ENCODE results near the gene ACACB.

Gene ACACB

DNA sequence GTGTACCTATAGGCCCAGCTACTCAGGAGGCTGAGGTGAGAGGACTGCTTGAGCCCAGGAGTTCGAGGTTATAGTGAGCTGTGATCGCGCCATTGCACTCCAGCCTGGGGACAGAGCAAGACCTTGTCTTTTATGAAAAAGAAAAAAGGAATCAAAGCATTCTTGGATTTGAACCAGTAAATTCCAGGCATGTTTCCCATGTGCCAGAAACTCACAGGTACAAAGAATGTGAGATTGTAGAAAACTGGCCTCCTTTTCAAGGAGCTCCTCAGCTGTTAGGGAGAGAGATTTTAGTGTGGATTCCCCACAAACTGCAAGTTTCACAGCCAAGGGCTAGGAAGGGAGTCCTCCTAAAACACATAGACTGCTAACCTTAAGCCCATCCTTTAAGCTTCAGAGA lies 97.7 kb downstream of the ACACB start:
- no peak for DNase-seq (ENCODE audit: low read depth in 2 of 2)

DNA sequence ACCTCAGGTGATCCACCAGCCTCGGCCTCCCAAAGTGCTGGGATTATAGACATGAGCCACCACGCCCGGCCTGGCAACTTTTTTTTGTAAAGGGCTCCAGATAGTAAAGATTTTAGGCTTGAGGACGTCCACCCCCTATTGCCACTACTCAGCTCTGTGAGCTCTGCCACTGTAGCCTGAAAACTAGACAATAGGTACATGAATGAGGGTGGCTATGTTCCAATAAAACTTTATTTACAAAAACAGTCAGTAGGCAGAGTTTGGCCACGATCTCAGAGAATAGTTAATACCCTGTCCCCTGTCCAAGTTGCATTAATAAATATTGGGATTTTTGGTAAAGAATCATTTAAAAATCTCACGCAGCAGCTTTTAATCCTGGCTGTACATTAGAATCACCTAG lies 102.6 kb downstream of the ACACB start:
- DNase-seq (ENCODE audit: low read depth in 2 of 2), result no peak

DNA sequence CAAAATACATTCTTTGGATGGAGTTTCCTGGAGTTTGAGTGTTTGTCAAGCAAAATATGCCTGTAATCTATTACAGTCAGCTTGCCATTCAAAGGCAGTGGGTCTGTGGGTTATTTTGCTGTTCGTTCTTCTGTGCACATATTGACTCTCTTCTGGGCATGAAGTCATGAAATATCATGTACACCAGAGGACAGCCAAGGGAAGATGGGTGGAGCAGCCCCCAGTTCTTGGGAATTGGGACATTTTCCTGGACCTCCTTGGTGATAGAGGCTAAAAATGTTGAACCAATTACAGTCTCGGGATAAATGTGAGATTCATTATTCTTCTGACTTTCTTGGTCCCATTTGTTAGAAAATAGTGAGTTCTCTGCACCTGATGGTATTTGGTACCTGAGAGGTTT lies 103.6 kb downstream of the ACACB start:
- no peak for DNase-seq (ENCODE audit: low read depth in 2 of 2)

DNA sequence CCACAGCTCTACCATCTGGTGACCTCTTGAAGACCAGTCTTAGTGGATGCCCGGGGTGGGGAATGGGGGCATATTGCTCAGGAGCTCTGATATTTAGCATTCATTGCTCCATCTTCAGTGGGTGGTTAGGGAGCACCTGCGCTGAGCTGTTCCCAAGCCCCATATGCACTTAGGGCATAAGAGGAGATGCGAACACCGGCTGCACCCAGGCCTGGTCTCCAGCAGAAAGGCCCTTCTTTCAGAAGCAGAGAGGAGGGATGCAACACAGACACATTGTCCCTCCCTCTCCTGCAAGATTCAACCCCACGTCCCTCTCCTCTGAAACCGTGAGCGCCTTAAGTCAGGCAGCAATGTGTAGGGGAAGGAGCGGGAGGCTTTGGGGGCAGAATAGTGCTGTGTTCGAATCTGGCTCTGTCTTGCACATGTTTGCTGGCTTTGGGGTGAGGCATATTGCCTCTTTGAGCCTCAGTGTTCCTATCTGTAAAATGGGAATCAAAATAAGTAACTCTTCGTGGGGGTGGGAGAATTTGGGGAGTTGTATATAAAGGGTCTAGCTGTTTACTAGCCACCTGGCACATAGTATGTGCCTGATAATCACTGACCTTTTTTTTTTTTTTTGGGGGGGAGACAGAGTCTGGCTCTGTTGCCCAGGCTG lies 105.0 kb downstream of the ACACB start:
- DNase-seq (ENCODE audit: low read depth in 2 of 2), result no peak

DNA sequence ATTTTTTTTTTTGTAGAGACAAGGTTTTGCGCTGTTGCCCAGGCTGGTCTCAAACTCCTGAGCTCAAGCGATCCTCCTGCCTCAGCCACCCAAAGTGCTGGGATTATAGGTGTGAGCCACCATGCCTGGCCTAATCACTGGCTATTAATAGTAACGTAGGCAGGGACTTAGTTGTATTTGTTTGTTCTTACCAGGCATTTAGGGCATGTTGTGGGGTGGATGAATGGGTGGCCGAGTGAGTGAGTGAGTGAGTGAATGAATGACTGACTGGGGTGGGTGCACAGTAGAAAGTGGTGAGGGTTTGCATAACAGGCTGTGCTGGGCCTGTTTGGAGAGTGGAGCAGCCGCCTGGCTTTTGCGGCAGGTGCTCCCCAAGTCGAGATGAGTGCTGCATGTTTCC lies 105.7 kb downstream of the ACACB start:
- DNase-seq (ENCODE audit: low read depth in 2 of 2), result no peak

DNA sequence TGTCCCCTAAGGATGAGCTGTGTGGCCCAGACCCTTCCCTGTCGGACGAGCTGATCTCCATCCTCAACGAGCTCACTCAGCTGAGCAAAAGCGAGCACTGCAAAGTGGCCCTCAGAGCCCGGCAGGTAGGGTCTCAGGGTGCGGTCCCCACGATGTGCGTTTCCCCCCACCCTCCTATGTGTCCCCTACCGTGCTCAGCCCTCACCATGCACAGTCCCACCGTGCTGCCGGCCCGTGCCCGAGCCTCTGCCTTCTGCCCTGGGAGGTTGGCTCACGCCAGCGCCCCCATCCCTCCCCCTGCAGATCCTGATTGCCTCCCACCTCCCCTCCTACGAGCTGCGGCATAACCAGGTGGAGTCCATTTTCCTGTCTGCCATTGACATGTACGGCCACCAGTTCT lies 106.1 kb downstream of the ACACB start:
- DNase-seq (ENCODE audit: low read depth in 2 of 2), result no peak

DNA sequence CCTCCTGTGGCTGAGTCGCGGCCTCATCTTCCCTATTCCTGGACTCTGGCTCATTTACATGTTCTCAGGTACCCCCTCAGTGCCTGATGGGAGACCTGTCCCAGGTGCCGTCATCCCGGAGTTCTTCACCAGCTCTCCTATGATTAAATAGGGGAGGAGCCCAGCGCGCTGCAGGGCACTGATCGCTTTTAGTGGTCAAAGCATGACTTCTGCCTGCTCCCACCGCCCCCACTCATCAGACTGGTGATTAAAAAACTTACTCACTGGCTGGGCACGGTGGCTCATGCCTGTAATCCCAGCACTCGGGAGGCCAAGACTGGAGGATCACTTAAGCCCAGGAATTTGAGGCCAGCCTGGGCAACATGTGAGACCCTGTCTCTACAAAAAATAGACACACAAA lies 106.8 kb downstream of the ACACB start:
- no peak for DNase-seq (ENCODE audit: low read depth in 2 of 2)

DNA sequence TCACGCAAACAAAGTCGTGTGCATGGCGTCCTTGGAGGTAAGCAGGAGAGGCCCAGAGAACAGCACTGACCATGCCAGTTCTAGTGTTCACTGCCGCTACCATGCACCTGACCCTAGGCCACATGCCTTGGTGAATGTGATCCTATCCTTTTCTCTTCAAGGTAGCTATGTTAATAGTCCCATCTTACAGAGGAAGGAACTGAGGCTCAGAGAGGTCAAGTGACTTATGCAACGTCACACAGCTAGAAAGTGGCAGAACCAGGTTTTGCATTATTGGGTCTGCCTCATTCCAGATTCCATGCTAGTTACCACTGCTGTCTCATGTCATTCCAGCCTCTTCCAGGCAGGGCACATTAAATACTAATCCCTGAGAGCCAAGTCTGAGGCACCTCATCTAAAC lies 107.5 kb downstream of the ACACB start:
- no peak for DNase-seq (ENCODE audit: low read depth in 2 of 2)

DNA sequence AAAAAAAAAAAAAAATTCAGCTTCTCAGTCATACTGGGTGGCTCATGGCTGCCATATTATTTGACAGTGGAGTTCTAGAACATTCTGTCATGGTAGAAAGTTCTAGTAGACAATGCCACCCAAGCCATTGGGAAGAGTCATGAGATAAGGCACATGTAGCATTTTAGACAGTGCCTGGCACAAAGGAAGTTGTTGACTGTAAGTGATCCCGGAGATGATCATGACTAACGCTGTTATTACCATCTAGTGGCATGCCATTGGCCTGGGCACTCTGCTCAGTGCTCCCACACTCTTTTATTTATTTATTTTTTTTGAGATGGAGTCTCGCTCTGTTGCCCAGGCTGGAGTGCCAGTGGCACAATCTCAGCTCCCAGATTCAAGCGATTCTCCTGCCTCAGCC lies 112.3 kb downstream of the ACACB start:
- DNase-seq (ENCODE audit: low read depth in 2 of 2), result no peak

DNA sequence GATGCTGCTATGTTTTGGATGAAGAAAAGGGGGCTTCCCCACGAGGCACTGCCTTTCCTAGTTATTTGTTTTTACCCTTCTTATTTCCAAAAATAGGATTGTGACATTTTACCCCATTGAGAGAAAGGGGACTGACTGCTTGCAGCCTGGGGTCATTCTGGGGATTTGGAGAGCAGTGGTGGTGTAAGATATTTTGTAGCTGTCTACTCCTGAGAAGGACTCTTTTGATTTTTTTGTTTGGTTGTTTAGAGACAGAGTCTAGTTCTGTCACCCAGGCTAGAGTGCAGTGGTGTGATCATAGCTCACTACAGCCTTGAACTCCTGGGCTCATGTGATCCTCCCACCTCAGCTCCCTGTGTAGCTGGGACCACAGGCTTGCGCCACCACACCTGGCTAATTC lies 113.8 kb downstream of the ACACB start:
- DNase-seq (ENCODE audit: low read depth in 2 of 2), result no peak

DNA sequence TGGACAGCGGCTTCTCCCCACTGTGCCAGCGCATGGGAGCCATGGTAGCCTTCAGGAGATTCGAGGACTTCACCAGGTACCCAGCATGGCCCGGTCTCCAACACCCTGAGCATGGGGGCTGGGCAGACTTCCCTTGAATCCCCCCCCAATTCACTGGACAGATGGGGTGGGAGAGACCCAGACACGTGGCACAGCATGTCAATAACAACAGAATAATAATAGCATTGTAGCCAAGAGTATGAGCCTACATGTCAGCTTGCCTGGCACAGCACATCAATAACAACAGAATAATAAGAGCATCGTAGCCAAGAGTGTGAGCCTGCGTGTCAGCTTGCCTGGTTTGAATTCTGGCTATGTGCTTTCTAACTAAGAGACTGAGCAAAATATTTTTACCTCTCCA lies 116.3 kb downstream of the ACACB start:
- DNase-seq (ENCODE audit: low read depth in 2 of 2), result no peak

DNA sequence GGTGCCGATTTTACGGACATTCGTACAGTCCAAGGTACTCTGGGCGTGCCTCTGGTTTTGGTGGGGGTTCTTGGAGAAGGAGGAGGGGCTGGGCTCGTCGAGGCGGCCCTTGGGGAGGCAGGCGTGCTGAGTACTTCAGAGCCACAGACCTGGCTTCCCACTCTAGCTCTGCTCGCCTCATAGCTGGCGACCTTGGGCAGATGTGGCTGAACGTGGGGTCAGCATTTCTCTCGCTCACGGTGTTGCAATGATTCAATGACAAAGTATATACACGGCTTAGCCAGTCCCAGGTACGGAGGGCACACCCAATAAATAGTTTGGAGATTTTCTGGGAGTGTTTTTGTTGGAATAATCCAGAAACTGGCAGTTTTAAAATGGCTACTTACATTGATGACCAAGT lies 117.6 kb downstream of the ACACB start:
- no peak for DNase-seq (ENCODE audit: low read depth in 2 of 2)

DNA sequence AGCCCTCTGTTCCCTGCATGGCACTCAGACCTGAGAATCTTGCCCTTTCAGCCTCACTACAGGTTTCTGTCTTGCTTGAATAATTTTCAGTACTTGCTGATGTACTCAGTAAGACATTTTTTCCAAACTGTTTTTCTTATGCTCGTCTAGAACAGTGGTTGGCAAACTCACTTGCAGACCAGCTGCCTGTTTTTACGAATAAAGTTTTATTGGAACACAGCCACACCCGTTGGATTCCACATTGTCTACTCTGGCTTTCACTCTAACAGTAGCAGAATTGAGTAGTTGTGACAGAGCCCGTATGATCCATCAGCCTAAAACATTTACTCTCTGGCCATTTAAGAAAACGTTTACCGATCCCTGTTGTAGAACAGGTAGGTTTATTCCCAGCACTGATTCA lies 119.9 kb downstream of the ACACB start:
- no peak for DNase-seq (ENCODE audit: low read depth in 2 of 2)

DNA sequence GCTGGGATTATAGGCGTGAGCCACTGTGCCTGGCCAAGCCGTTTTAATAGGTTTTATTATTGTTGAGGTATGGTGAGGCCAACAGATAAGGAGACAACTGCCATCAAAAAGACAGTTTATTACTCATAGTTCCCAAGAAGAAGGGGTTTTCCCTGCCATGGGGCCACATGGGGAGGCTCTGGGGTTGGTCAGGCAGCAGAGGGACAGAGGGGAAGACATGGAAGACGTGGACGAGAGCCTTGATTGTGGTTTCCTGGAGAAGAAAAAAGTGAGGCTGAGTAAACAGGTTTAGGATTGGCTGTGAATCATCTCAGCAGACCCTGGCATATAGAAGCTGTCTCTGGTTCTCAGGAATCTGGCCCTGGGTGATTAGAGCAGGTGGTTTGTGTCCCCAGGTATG lies 122.8 kb downstream of the ACACB start:
- no peak for DNase-seq (ENCODE audit: low read depth in 2 of 2)

DNA sequence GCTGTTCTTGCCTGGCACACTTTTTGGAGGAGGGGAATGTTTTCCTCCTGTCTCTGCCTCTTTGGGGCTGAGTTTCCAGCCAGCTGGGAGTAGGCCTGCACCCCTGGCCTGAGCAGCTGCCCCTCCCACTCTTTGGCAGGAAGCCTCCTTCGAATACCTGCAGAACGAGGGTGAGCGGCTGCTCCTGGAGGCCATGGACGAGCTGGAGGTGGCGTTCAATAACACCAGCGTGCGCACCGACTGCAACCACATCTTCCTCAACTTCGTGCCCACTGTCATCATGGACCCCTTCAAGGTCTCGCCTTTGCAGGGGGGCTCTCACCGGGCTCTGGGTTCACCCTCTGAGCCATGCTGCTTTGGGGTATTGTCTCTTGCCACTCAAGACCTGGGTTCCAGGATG lies 123.3 kb downstream of the ACACB start:
- DNase-seq (ENCODE audit: low read depth in 2 of 2), result no peak

DNA sequence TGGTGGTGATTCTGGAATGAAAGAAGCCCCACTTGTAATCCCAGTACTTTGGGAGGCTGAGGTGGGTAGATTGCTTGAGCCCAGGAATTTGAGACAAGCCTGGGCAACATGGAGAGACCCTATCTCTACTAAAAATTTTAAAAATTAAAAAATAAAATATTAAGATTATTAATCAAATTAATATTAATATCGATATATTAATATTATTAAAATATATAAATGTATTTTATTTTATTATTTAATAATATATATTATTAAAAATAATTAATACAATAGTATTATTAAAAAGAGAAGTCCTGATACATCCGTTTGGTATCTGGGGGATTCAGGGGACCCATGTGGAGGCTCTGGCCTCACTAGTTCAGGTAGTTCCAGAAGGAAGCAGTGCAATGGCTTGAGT lies 124.0 kb downstream of the ACACB start:
- DNase-seq (ENCODE audit: low read depth in 2 of 2), result no peak

DNA sequence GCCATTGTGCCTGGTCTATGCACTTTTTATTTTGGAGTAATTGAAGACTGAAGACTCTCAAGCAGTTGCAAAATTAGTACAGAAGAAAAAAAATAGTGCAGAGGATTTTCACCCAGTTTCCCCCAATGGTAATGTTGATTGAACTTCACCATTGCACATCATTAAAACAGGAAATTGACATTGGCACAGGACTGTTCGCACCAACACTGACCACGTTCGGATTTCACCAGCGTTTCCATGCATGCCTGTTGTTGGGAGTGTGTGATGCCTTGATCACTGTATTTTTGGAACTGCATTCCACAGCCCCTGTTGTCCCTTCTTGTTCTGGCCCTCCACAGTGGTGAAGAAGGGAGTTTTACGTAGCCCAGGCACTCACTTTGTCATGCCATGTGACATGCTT lies 125.5 kb downstream of the ACACB start:
- no peak for DNase-seq (ENCODE audit: low read depth in 2 of 2)

DNA sequence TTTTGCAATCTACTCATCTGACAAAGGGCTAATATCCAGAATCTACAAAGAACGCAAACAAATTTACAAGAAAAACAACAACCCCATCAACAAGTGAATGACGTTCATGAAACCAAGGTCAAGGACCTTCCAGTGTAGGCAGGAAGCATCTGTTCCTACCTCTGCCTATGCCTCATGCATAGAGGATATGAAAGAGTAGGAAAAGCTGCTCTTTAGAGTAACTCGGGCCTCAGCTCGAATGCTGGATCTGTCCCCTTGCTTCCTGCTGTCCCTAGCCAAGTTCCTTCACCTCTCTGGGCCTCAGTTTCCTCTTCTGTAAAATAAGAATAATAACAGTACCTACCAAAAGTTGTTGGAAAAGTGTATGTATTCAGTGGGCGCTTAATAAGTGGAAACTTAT lies 127.7 kb downstream of the ACACB start:
- no peak for DNase-seq (ENCODE audit: low read depth in 2 of 2)

DNA sequence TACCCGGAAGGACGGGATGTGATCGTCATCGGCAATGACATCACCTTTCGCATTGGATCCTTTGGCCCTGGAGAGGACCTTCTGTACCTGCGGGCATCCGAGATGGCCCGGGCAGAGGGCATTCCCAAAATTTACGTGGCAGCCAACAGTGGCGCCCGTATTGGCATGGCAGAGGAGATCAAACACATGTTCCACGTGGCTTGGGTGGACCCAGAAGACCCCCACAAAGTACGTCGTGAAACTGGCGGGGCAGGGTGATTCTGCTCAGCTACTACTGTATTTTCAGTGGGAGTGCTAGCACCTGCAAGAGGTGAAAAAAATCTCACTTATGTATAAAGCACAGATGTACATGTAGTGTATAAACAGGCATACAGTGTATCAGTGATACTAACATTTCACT lies 129.8 kb downstream of the ACACB start:
- no peak for DNase-seq (ENCODE audit: low read depth in 2 of 2)

DNA sequence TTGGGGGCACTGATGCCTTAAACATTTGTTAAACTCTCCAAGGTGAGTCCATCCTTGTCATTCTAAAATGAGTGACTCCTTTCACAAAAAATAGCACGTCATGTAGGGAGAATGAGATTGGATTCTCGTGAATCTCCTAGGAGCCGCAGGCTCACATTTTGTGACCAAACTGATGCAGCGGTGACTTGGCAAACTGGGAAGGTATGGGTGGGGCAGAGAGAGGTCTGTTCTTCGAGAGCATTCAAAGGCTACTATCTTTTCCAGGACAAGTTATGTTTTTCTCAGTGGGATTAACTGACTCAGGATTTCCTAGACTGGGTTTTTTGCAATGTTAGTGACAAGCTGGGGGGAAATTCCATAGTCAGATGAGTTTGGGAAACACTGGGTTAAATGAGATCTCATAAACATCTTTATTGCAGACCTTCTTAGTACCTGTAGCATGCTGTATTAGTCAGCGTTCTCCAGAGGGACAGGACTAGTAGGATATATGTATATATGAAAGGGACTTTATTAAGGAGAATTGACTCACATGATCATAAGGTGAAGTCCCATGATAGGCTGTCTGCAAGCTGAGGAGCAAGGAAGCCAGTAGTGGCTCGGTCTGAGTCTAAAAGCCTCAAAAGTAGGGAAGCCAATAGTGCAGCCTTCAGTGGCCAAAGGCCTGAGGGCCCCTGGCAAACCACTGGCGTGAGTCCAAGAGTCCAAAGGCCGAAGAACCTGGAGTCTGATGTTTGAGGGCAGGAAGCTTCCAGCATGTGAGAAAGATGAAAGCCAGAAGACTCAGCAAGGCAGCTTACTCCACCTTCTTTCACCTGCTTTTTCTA lies 131.7 kb downstream of the ACACB start:
- no peak for DNase-seq (ENCODE audit: low read depth in 2 of 2)

DNA sequence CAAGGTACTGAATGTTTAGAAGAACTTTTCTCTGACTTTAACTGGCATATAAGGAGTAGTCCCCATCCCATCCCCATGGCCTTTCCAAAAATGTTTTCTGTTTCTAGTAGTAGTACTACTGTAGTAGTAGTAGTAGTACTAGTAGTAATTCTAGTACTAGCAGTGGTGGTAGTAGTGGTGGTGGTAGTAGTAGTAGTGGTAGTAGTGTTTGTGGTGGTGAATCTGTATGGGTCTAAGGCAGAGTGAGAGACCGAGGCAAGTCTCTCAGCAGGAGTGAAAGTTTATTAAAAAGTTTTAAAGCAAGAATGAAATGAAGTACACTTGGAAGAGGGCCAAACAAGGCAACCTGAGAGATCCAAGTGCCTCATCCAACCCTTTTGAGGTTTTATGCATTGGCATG lies 134.1 kb downstream of the ACACB start:
- no peak for DNase-seq (ENCODE audit: low read depth in 2 of 2)

DNA sequence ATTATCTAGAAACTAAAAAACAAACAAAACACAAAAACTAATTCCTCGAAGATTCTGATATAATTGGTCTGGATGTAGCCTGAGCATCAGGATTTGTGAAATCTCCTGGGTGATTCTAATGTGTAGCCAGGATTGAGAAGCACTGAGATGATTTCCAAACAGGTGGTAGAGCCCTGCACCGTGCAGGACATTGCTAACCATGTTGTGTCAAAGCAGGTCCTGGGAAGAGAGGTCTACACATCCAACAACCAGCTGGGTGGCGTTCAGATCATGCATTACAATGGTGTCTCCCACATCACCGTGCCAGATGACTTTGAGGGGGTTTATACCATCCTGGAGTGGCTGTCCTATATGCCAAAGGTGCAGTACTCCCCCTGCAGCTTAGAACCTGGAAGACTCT lies 136.4 kb downstream of the ACACB start:
- DNase-seq (ENCODE audit: low read depth in 2 of 2), result no peak

DNA sequence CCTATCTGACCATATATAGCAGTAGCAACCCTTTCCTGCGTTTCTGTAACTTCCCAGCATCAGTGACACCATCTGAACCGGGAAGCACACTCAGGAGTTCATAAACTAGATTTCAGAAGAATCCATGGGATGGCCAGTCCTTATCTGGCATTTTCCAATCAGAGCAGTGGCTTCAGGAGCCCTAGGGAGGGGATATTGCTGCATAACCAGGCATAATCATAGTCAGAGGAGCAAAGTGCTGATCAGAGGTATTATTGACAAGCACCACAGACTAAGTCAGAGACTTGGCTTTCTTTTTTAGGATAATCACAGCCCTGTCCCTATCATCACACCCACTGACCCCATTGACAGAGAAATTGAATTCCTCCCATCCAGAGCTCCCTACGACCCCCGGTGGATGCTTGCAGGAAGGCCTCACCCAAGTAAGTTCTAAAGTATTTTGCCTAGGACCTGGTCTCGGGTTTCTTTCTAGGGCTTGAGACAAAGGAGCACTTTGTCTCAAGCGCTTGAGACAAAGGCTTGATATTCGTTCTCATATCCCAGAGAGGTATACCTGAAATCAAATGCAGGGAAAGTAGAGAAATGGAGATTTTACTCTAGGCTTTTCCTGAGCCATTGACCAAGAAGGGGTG lies 137.6 kb downstream of the ACACB start:
- no peak for DNase-seq (ENCODE audit: low read depth in 2 of 2)
